GM19239 (cell line): ENCODE results near the gene NPTX2.

Experiments
- DNase-seq: peaks from one replicate; pipeline ENCODE4 v3.0.0; 2011; ENCODE audit warnings: low spot score; ENCODE audit not compliant: insufficient read length
- FAIRE-seq: peaks from 2 replicates; lab custom pipeline; 2011; peaks lifted over from hg19 to GRCh38; lab: Jason Lieb, UNC

NPTX2 gene

DNA sequence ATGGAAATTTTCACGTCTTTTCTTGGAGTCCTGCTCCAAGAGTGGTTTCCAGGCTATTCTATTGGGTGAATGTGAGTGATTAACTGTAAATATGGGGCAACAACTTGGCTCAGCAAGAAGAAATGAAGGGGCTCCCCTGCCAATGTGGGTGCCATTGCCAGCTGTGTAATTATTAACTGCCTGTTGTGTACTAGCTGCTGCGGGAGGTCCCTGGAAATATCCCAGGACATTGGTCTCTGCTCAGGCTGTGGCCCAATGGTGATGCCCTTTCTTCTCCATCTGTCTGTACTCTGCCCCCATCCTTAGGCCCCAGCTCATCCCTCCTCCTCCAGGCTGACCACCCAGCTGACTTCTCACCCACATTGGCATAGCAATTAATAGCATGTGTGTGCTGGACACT, 29.4 kb downstream of the NPTX2 start:
- no peak for FAIRE-seq

DNA sequence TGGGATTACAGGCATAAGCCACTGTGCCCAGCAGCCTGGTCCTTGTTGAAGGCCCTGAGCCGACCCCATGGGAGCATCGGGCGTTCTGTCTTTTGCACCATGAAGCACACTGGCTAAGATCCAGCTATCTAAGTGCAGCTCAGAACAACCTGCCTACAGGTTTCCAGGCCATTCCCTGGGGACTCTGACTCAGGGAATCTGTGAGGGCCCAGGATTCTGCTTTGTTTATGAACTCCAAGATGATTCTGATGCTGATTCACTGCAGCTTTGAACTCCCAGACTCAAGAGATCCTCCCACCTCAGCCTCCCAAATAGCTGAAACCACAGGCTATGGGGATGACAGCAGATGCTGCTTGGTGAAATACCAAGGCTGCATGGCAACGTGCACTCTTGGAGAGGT, 30.2 kb downstream of the NPTX2 start:
- no peak for DNase-seq
- no peak for FAIRE-seq

More for the DNA sequence above, 29.4 kb downstream of the NPTX2 start:
- no peak for DNase-seq

DNA sequence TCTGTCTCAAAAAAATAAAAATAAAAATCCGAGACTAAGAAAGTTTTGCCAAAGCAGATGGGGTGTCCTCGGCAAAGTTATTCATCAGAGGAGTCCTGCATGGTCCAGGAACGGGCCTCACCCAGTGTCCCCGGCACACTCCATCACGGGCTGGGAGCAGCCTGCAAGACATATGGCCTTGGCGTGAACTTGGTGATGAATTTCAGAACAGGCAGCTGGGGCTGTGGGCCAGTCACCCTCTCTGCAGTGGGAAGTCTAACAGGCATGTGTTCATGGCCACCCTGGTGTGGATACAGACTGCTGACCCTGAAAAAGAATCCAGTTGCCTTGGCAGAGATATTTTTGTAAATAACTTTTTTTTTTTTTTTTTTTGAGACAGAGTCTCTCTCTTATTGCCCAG, 34.7 kb downstream of the NPTX2 start:
- no peak for FAIRE-seq
- no peak for DNase-seq

DNA sequence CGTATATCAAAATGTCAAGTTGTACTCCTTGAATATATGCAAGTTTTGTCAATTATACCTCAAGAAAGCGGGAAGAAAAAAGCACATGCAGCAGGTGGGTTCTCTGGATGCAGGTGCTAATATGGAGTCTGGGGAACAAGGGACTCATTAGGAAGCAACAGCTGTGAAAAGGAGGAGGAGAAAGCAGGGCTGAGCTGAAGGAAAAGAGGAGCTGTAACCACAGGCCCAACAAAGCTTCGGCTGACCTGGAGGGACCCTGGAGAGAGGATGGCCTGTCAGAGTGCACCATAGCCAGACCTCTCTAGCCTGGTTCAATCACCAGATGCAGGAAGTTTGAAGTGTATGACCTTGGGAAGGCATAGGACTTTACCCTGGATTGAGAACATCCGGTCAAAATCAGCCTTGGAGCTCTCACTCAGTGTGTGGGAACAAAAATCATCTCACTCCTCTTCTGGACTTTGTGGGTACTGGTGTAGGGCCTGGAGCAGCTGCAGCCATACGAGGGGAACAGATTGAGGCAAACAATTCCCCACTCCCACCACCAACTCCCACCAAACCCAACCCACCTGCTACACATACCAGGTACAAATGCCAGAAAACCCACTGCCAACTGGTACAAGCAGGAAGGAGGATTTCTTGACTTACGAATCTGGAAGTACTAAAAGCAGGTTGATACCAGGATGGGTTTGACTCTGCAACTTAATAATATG, 36.7 kb downstream of the NPTX2 start:
- FAIRE-seq, result no peak
- DNase-seq, result no peak

DNA sequence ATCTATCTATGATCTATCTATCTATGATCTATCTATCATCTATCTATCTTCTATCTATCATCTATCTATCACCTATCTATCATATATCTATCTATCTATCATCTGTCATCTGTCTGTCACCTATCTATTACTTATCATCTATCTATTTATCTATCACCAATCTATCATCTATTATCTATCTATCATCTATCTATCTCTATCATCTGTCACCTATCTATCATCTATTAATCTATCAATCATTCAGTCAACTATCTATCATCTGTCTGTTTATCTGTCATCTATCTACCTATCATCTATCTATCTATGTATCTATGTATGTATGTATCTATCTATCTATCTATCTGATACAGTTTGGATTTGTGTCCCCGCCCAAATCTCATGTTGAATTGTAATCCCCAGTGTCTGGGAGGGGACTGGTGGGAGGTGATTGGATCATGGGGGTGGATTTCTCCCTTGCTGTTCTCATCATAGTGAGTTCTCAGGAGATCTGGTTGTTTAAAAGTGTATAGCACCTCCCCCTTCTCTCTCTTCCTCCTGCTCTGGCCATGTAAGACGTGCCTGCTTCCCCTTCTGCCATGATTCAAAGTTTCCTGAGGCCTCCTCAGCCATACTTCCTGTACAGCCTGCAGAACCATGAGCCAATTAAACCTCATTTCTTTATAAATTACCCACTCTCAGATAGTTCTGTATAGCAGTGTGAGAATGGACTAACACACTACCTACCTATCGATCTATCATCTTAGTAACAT, 37.6 kb downstream of the NPTX2 start:
- DNase-seq (no peak), FAIRE-seq (no peak)

DNA sequence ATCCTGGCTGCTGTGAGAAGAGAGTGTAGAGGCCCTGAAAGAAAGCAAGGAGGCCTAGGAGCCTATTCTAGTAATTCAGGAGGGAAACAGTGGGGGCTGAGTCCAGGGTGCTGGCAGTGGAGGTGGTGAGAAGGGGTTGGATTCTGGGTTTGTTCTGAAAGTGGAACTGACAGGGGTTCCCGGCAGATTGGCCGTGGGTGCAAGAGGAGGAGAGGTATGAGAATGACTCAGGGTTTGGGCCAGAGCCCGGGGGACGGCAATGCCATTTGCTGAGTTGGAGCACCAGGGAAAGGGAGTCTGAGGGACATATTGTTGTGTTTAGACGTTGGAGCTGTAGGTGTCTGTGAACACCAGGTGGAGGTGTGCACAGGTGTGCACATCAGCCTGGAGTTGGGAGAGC, 38.5 kb downstream of the NPTX2 start:
- FAIRE-seq, result no peak
- DNase-seq, result no peak

DNA sequence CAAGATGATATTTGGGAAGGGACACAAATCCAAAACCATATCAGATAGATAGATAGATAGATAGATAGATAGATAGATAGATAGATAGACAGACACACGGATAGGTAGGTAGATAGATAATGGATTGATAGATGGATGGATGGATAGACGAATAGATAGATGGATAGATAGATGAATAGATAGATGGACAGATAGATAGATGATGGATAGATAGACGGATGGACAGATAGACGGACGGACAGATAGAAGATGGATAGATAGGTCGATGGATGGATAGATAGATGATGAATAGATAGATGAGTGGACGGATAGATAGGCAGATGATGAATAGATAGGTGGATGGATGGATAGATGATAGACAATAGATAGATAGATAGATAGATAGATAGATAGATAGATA, 39.8 kb downstream of the NPTX2 start:
- FAIRE-seq (no peak), DNase-seq (no peak)

DNA sequence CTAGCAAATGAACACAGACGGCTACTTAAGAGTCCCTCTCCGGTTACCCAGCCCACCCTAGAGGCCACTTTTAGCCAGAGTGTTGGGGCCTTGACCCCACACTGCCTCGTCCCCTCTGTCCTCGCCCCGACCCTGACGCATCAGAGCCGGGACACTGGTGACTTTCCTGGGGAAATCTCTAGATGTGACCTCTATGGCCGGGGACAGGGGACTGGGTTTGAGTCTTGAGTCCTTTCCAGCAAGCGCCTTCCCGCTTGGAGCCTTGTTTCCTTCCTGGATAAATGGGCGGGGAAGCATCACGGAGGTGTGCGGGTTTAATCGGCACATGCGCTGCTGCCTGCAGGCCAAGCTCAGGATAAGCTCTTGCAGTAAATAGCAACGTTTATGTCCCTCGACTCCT, 40.7 kb downstream of the NPTX2 start:
- FAIRE-seq, result no peak
- DNase-seq, result no peak

DNA sequence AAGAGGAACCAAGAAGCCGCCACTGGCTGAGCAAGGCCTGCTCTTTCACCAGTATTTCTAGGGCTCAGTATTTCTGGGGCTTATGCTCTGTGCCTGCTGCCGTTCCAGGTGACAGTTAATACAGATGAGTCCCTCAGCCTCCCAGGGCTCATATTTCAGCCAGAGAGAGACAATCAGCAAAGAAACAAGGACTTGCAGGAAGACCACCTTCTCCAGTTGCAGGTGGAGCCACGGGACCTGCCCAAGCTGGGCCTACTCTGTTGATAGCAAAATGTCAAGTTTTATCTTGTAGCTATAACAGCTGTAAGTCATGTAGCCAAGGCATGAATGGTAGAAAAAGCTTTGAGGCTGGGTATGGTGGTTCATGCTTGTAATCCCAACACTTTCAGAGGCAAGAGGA, 42.7 kb downstream of the NPTX2 start:
- DNase-seq (no peak), FAIRE-seq (no peak)

DNA sequence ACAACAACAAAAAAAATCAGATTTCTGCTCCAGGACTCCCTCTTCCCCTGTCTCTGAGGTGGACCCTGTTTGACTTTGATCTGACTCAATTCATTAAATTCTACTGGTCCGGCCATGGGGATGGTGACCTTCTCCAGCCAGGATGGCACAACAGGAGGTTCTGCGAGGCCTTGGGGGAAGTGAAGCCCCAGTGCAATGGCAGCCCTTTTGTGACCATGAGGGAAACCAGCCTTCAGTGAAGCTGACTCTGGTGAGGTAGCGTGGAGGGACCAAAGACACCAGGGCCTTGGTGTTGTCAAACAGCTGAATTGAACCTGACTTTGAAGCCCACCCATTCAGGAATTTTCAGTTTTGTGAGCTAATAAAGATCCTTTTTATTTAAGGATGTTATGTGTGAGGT, 44.5 kb downstream of the NPTX2 start:
- no peak for DNase-seq
- no peak for FAIRE-seq

DNA sequence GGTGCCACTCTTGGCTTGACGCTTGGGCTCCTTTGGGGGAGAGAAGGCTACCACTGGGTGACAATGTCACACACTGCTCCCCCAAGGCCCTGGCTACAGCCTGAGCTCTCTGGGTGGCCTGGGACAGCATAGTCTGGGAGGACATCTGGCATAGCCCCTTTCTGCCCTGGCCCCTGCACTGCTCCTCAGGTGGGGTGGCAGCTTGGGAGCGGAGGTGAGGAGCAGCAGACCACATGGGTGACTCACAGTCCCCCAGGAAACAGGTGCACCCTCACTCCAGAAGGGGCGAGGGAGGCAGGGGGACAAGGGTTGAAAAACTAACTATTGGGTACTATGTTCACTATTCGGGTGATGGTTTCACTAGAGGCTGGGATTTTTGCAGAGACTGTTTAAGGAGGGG, 45.2 kb downstream of the NPTX2 start:
- no peak for FAIRE-seq

DNA sequence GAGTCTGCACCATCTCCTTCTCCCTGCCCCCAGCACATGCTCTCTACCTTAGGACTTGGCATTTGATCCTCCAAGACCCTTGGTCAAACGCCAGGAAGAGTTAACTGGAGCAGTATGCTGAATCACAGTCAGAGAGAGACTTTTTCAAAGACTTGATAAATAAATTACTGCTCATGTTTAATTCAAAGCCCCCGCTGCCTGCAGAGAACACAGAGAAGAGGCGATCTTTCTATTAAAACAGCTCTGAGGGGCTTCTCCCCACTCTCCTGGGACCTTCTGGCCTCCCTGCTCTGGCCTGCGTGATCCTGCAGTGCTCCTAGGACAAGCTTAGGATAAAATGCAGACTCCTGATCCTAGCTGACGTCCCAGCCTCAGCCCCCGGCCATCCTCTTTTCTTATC, 47.8 kb downstream of the NPTX2 start:
- DNase-seq (no peak), FAIRE-seq (no peak)

More for the DNA sequence above, 45.2 kb downstream of the NPTX2 start:
- no peak for DNase-seq

DNA sequence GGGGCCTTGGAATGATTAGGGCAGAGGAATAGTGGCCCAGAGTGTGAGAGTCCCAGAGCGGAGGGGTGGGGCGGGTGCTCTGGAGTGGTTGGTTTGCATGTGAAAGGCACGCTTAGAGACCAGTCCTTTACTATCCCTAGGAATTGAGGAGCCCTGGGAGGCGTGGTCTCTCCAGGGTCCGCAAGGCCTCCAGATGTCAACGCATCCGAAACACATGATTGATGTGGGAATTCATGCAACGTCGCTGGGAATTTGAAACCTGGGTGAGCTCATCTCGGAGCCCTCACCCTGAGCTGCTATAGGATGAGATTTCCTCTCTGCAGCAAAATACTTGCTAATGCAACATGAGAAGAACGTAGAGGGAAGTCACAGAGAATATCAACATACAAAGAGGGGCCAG, 51.2 kb downstream of the NPTX2 start:
- DNase-seq, result no peak
- FAIRE-seq, result no peak

DNA sequence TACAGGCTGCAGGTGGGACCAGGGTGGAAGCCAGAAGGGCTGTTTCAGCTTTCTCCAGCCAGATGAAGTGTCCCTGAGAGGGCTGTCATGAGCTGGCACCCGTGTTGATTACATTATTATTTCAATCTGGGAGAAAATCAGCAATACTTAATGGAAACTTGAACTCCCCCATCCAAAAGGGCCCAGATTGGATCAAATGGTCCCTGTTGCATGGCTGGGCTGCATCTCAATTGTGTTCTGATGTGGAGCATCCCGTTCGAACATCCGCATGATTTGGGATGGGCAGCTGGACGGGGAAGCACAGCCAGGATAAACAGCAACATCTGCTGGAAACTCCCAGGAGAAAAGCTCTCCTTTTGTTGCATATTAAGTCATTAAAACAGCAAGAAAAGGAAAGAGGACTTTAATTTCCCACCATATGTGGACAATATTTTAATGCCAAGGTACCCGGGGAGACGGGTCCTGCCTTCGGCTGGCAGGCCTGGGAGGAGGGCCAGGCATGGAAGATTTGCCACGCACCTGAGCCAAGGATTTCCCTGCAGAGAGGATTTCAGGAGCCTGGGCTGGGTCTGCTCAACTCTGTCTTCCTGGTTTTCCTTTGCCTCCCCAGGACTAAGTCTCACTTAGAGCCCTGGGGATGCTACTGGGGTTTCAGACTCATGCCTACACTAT, 52.4 kb downstream of the NPTX2 start:
- no peak for DNase-seq
- FAIRE-seq, result no peak

DNA sequence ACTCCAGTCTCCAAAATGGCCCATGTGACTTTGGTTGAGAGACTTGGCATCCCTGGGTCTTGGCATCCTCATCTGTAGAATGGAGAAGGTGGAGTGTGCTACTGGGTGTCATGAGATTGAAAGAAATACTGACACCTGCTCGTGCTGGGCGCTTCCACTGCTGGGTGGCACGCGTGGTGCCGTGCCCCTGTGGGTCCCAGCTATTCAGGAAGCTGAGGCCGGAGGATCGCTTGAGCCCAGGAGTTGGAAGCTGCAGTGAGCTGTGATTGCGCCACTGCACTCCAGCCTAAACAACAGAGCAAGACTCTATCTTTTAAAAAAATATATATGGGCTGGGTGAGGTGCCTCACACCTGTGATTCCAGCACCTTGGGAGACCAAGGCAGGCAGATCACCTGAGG, 53.1 kb downstream of the NPTX2 start:
- FAIRE-seq, result no peak

DNA sequence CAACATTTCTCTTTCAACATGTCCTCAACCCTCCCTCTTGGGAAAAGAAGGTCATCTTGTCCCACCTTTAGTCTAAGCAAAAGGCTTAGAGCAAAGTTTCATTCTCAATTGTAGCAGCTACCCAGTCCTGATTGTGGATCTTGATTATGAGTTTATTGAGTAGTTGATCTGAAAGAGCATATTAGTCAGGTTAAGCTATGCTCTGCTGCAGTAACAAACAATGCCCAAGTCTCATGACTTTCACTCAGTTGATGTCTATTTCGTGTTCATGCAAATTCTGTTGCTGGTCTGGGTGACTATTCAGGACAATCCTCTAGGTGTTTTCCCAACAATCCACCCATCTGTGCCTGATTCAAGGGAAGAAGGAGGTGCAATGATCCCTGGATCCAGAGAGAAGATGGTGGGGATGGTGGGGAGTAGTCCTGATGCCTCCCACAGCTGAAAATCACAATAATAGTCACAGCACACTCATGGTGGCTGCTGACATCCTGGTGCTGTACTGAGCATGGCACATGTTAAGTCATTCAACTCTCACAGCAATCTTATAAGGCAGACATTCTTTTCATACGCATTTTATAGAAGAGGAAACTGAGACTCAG, 54.7 kb downstream of the NPTX2 start:
- no peak for FAIRE-seq
- DNase-seq, result no peak

More for the DNA sequence above, 53.1 kb downstream of the NPTX2 start:
- DNase-seq, result no peak

DNA sequence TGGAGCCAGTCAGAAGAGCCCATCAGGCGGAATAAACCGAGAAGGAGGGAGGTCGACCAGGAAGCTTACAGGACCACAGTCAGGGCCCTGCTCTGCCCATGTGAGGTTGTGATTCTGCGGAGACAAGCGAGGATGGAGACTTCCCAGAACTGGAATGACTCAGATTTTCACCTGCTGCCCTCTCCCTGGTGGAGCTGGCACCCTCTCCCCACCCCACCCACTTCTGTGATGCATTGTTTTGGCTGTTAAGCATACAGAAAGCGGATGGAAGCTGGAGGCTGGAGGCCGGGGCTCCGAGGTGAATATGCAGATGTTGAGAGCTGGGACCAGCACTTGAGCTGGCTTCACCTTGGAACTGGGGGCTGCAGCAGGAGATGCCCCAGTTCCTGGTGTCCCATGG, 57.4 kb downstream of the NPTX2 start:
- FAIRE-seq (no peak), DNase-seq (no peak)

DNA sequence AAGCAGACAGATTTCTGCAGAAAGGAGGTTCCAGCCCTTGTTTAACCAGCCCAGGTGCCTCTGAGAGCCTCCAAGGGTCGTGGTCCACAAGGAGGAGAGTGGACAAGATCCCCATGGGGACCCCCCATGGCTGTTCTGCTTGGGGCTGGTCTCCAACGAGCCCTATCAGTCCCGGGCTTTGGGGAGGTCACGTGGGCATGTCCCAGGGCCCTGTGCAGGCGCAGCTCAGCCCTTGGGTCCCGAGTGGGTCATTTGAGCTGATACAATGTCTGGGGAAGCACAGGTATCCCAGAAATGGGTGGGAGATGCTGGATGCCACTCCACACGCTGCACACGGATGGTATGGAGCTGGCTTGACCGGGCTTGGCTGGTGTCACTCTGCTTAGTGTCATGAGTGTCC, 57.8 kb downstream of the NPTX2 start:
- no peak for FAIRE-seq
- no peak for DNase-seq

DNA sequence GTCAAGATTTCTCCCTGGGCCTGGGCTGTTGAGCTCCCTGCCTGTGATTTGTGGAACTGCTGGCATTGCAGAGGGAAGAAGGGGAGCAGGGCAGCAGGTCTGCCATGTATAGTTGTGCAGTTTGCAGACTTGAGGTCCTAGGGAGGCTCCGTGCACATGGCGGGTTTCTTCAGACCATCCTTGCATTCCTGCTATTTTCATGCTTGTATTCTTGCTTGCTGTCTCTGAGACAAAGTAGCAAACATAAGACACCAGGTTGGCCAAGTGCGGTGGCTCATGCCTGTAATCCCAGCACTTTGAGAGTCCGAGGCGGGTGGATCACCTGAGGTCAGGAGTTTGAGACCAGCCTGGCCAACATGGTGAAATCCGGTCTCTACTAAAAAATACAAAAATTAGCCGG, 61.1 kb downstream of the NPTX2 start:
- no peak for FAIRE-seq

More for the DNA sequence above, 61.1 kb downstream of the NPTX2 start:
- DNase-seq, result no peak
